Endothelial cell (in vitro differentiated cells): ENCODE data around the gene MIF4GD. TPM values are rescaled to one million over a fixed set of nuclear protein-coding genes. Genes with fewer than 3 reads are reported as not detected.

Experiments used
- DNase-seq: peaks from one replicate; pipeline ENCODE4 v3.0.0; 2021; ENCODE audit warnings: low spot score
- H3K27ac Mint-ChIP-seq: one replicate; pipeline ENCODE4 v1.8.0; 2021; ENCODE audit warnings: mixed read lengths, inconsistent platforms; ENCODE audit not compliant: unreplicated experiment
- H3K27me3 Mint-ChIP-seq: one replicate; pipeline ENCODE4 v1.8.0; 2021; ENCODE audit warnings: mild to moderate bottlenecking, moderate library complexity, mixed read lengths, inconsistent platforms; ENCODE audit not compliant: unreplicated experiment
- H3K36me3 Mint-ChIP-seq: one replicate; pipeline ENCODE4 v1.8.0; 2021; ENCODE audit warnings: mild to moderate bottlenecking, low read depth, mixed read lengths, inconsistent platforms; ENCODE audit not compliant: unreplicated experiment
- H3K4me1 Mint-ChIP-seq: one replicate; pipeline ENCODE4 v1.8.0; 2021; ENCODE audit warnings: mild to moderate bottlenecking, mixed read lengths, inconsistent platforms; ENCODE audit not compliant: unreplicated experiment
- H3K4me3 Mint-ChIP-seq: one replicate; pipeline ENCODE4 v1.8.0; 2021; ENCODE audit warnings: mild to moderate bottlenecking, mixed read lengths, inconsistent platforms; ENCODE audit not compliant: unreplicated experiment
- H3K9me3 Mint-ChIP-seq: one replicate; pipeline ENCODE4 v1.8.0; 2021; ENCODE audit warnings: mixed read lengths, inconsistent platforms; ENCODE audit not compliant: unreplicated experiment
- CTCF ChIP-seq: fragments of 200-600 bp; sonication (generic); IDR thresholded peaks from one replicate; pipeline ENCODE4 v1.5.0; 2021; ENCODE audit warnings: antibody characterized with exemption; ENCODE audit not compliant: unreplicated experiment
- total RNA-seq: library from RNA; stranded (reverse); fragmentation: NEBNext Ultra II Directional; extraction: Animal tissue kit (Norgen Biotek cat#: 25700); gene quantifications from one replicate; pipeline ENCODE4 v1.2.1, GENCODE V29; 2021; ENCODE audit not compliant: unreplicated experiment

MIF4GD gene
- total RNA-seq, 1 donor from 2014 or later: 15.7 TPM

DNA sequence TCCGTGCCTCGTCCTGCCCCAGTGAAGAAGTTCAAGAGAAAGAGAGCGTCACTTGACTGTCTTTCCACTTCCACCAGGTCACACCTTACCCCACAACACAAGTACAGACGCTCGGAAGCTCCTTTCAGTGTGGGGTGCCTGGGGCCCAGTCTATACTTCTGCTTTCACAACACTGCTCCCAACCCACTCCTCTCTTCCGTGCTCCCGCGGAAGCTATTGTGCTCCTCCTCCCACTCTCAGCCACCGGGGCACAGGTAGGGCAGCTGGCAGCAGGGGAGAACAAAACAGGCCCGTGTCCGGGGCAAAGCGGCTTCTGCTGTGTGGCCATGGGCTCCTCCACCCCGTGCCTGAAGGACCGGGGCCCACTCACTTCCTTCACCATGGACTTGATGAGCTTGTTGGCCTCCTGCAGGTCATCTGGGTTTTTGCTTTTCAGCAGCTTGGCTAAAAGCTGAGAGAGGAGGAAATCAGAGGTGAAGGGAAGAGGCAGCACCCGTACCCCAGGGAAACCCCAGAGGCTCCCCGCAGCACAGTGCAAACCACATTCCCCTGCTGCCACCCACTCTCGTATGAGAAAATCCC is 28.5 kb downstream of the MIF4GD start:
- peaks cover 11% of the 10 kb centered on the region for H3K4me1 Mint-ChIP-seq
- H3K36me3 Mint-ChIP-seq: peaks cover 48% of the 10 kb centered on the region
- no peak overlapping the region for H3K27ac Mint-ChIP-seq
- TF ChIP-seq CTCF: no peak
- H3K4me3 Mint-ChIP-seq: no peak overlapping the region
- no peaks in the 10 kb centered on the region for H3K9me3 Mint-ChIP-seq
- peaks cover 7% of the 10 kb centered on the region for H3K27me3 Mint-ChIP-seq
- no peak for DNase-seq

- Mint-ChIP-seq H3K27me3 (peaks cover 7% of the 10 kb centered on the region), H3K4me3 (peak overlapping the region; percentile 69), H3K36me3 (peaks cover 50% of the 10 kb centered on the region), H3K9me3 (no peaks in the 10 kb centered on the region), H3K27ac (no peak overlapping the region), H3K4me1 (peaks cover 11% of the 10 kb centered on the region)
- DNase-seq: no peak
- TF ChIP-seq CTCF: no peak
Measured at GRCh38 chr17:75241996-75242460, 29.0 kb downstream of the MIF4GD start.

- no peak for TF ChIP-seq CTCF
- H3K4me1 Mint-ChIP-seq: peaks cover 11% of the 10 kb centered on the region
- peaks cover 48% of the 10 kb centered on the region for H3K36me3 Mint-ChIP-seq
- H3K9me3 Mint-ChIP-seq: no peaks in the 10 kb centered on the region
- H3K4me3 Mint-ChIP-seq: peak overlapping the region; percentile 69
- peak overlapping the region; percentile 48 for H3K27ac Mint-ChIP-seq
- H3K27me3 Mint-ChIP-seq: peaks cover 7% of the 10 kb centered on the region
- DNase-seq: no peak
Measured at GRCh38 chr17:75241502-75241901, 29.5 kb downstream of the MIF4GD start.

DNA sequence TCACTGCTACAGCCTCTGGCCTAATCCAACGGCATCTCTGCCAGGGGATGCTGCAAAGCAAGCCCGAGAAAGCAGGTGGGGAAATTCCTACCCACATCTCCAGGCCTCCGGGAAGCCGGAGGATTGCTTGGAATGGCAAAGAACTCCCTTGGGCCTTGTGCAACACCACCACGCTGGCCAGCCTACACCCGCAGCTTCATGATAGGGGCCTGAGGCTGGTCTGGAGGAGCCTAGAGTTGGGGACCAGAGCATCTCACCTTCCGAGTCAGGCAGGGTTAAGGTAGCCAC is 29.9 kb downstream of the MIF4GD start:
- DNase-seq: no peak
- Mint-ChIP-seq H3K4me3 (no peak overlapping the region), H3K36me3 (peaks cover 48% of the 10 kb centered on the region), H3K27me3 (peaks cover 7% of the 10 kb centered on the region), H3K27ac (no peak overlapping the region), H3K9me3 (no peaks in the 10 kb centered on the region), H3K4me1 (peaks cover 11% of the 10 kb centered on the region)
- TF ChIP-seq CTCF: no peak

DNA sequence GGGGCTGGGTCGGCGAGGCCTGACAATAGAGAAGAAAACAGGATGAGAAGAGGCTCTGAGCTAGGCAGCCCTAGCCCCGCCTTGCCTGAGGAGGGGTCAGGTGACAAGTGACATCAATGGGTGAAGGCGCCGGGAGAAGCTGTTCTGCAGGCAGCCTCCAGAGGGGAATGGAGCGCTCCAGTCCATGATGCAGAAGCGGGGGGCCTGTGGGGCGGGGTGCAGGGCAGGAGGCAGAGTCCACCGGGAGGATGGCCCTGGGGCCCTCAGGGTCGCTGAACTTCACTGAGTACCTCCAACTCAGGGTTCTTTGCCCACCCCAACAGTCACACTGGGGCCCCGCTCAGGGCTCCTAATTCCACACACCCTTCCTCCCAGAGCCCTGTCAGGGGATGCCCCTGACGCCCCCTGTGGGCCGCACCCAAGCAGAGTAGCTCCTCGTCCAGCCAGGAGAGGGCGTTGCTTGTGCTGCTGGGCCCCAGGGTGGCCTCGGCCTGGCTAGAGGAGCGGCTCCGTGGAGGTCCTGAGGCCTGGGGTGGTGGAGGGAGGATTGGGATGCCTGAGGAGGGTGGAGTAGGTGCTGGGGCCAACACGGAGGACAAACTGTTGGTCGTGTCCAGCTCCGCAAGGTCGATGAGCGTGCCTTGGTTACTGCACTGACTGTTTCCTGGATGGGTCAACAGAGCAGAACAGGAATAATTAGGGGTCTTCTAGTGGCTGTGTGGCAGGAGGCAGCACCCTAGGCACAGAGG is 30.5 kb downstream of the MIF4GD start:
- Mint-ChIP-seq H3K4me3 (no peak overlapping the region), H3K36me3 (peaks cover 47% of the 10 kb centered on the region), H3K27ac (peak overlapping the region; percentile 72), H3K9me3 (no peaks in the 10 kb centered on the region), H3K4me1 (peaks cover 11% of the 10 kb centered on the region), H3K27me3 (peaks cover 7% of the 10 kb centered on the region)
- DNase-seq: peak; percentile 71
- TF ChIP-seq CTCF: peak; percentile 68
